Measurements from ENCODE around the gene CBFA2T2. TPM values are rescaled to one million over a fixed set of nuclear protein-coding genes. Genes with fewer than 3 reads are reported as not detected.

CBFA2T2 gene
- total and polyA plus RNA-seq, 10 of the 15 experiments (the other 5 are each of a cell fraction or from before 2014, with no cell fraction given) = 0.61 to 8.6 (median 5.5) TPM

DNA sequence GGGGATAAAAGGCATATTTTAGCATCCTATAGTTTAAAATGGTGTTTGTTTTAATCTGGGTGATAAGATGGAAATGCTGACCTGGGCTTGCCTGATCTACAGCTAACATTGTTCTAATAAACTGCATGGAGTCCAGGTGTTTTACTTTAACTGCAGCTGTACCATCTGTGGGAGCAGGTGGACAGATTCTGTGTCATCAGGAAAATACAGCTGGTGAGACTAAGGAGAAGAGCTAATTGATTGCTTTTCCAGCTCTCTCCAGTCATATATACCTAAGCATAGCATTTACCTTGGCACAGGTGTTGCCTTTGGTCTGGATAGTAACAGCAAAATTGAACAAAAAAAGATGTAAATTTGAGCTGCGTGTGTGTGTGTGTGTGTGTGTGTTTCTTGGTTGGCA, 31.6 kb downstream of the CBFA2T2 start:
- WGBS (ENCODE audit: insufficient coverage, insufficient replicate concordance, low lambda C conversion rate, missing lambda C conversion rate) = 79% methylated on average over 1 of the region's 1 CpG

More for the DNA sequence above, 31.6 kb downstream of the CBFA2T2 start:
- no peaks in the 10 kb centered on the region for H3K4me1 ChIP-seq (ENCODE audit: control insufficient read depth, insufficient read depth, low read length)
- ChIA-PET POLR2A (interaction anchor here (0.6 to 1.3 kb wide), 4 partner anchors 9 to 147 kb away, joined by 3 to 8 read pairs (median 4); no protein-coding TSS in a partner anchor), CTCF (interaction anchor here (1.1 to 1.5 kb wide), 4 partner anchors 30 to 147 kb away, joined by 3 to 5 read pairs (median 3); partner anchors contain the start of gene ACTL10), SMC1A (ENCODE audit: uncharacterized antibody, unreplicated experiment) (interaction anchor here (0.6 to 2.4 kb wide), 15 partner anchors 9 to 284 kb away, joined by 3 to 8 read pairs (median 3); partner anchors contain the start of gene CBFA2T2), RAD21 (ENCODE audit: unreplicated experiment) (interaction anchor here (0.9 kb wide), 1 partner anchor 10 kb away, joined by 4 read pairs; no protein-coding TSS in a partner anchor)
- H3K9me3 ChIP-seq (replicated peaks; ENCODE audit: control insufficient read depth, insufficient read depth, low read length) = no peaks in the 10 kb centered on the region
- in situ Hi-C loops (cut with MboI) (no loop called here), intact Hi-C loops (cut with micrococcal nuclease; ENCODE audit: unreplicated experiment) (no loop called here)
- FAIRE-seq (no peak), ATAC-seq (no peak), DNase-seq (ENCODE audit: low read depth, low spot score) (no peak)
- TF ChIP-seq, protein P1, sequence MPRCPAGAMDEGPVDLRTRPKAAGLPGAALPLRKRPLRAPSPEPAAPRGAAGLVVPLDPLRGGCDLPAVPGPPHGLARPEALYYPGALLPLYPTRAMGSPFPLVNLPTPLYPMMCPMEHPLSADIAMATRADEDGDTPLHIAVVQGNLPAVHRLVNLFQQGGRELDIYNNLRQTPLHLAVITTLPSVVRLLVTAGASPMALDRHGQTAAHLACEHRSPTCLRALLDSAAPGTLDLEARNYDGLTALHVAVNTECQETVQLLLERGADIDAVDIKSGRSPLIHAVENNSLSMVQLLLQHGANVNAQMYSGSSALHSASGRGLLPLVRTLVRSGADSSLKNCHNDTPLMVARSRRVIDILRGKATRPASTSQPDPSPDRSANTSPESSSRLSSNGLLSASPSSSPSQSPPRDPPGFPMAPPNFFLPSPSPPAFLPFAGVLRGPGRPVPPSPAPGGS (IDR thresholded peaks at IDR 0.05; ENCODE audit: borderline replicate concordance, insufficient read depth, low read depth, low read length, poor library complexity, severe bottlenecking) = no peak
- no peak for TF ChIP-seq NFIC (IDR thresholded peaks at IDR 0.05; ENCODE audit: low read depth, low read length)
- no peak for TF ChIP-seq HDAC6 (IDR thresholded peaks at IDR 0.05; ENCODE audit: unreplicated experiment)
- TF ChIP-seq ZZZ3 (IDR thresholded peaks at IDR 0.05; ENCODE audit: control insufficient read depth, insufficient read length, low read depth) = no peak
- no peak for TF ChIP-seq SMAD5 (IDR thresholded peaks at IDR 0.05; ENCODE audit: low read depth)
- TF ChIP-seq SUZ12 (IDR thresholded peaks at IDR 0.05; ENCODE audit: unreplicated experiment) = no peak
- no peak for TF ChIP-seq MYC (IDR thresholded peaks at IDR 0.05; ENCODE audit: insufficient read depth, insufficient read length, insufficient replicate concordance, low read length, severe bottlenecking)
- TF ChIP-seq MYB (IDR thresholded peaks at IDR 0.05; ENCODE audit: borderline replicate concordance, low read depth, low read length) = no peak
- TF ChIP-seq, protein P2, sequence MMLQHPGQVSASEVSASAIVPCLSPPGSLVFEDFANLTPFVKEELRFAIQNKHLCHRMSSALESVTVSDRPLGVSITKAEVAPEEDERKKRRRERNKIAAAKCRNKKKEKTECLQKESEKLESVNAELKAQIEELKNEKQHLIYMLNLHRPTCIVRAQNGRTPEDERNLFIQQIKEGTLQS (IDR thresholded peaks at IDR 0.05; ENCODE audit: borderline replicate concordance, extremely low read depth, low read depth, low read length) = no peak
- no peak for TF ChIP-seq RUNX3 (IDR thresholded peaks at IDR 0.05; ENCODE audit: low read length)
- TF ChIP-seq EP300 (IDR thresholded peaks at IDR 0.05; ENCODE audit: borderline replicate concordance in 1 of 2, control insufficient read depth in 1 of 2, low read depth in 2 of 2, low read length in 2 of 2) = no peak
- no peak for TF ChIP-seq TCF7 (IDR thresholded peaks at IDR 0.05; ENCODE audit: borderline replicate concordance)
- TF ChIP-seq KAT2A (conservative IDR thresholded peaks at IDR 0.05; ENCODE audit: control insufficient read depth, low read depth, low read length) = no peak
- no peak for TF ChIP-seq JUND (IDR thresholded peaks at IDR 0.05; ENCODE audit: low read depth, low read length)
- no peak for TF ChIP-seq LARP7 (IDR thresholded peaks at IDR 0.05)
- TF ChIP-seq NFXL1 (IDR thresholded peaks at IDR 0.05; ENCODE audit: borderline replicate concordance) = no peak
- no peak for TF ChIP-seq SPI1 (IDR thresholded peaks at IDR 0.05; ENCODE audit: borderline replicate concordance, insufficient read depth, low read depth, low read length)
- no TSS peak for BruUV-seq (replicated peaks)
- no peaks in the 10 kb centered on the region for H3K79me2 ChIP-seq (ENCODE audit: control insufficient read depth, insufficient read depth, low read length)
- H3K27me3 ChIP-seq (replicated peaks in 1 of 2; ENCODE audit: control insufficient read depth in 2 of 2, insufficient read depth in 2 of 2, low read length in 1 of 2) = no peaks in the 10 kb centered on the region
- H3K27ac ChIP-seq (ENCODE audit: control insufficient read depth, insufficient read depth) = no peak overlapping the region
- no peaks in the 10 kb centered on the region; a peak in 1 of 4 replicates for H3K36me3 ChIP-seq (ENCODE audit: control insufficient read depth in 2 of 2, insufficient read depth in 2 of 2, low read length in 1 of 2)
- H2AFZ ChIP-seq (ENCODE audit: control insufficient read depth, low read depth, low read length) = no peak overlapping the region
- no peaks in the 10 kb centered on the region for H4K20me1 ChIP-seq (ENCODE audit: control insufficient read depth, insufficient read depth)
- H3K4me3 ChIP-seq = no peak overlapping the region
- H3K9ac ChIP-seq (ENCODE audit: control insufficient read depth, insufficient read depth, low read length) = no peak overlapping the region
- H3K4me2 ChIP-seq (ENCODE audit: control insufficient read depth, insufficient read depth) = no peak overlapping the region
